HG03103 (cell line): ENCODE data around the gene TEX35.
A peak's percentile ranks its signal among the peaks of the same experiment; 100 is the strongest.
"Not testable (repeated sequence)": the region's sequence is repeated elsewhere in the genome, so short reads cannot be mapped to it uniquely, and the experiment has no call there.

Source experiments
- ATAC-seq: cut with Tn5 transposase; IDR thresholded peaks from one replicate; pipeline ENCODE4 v1.9.1; 2021; ENCODE audit warnings: low read depth; ENCODE audit not compliant: unreplicated experiment

Gene TEX35

GRCh38 chr1:178539291-178539690 is 26.4 kb downstream of the TEX35 start:
- no peak for ATAC-seq

DNA sequence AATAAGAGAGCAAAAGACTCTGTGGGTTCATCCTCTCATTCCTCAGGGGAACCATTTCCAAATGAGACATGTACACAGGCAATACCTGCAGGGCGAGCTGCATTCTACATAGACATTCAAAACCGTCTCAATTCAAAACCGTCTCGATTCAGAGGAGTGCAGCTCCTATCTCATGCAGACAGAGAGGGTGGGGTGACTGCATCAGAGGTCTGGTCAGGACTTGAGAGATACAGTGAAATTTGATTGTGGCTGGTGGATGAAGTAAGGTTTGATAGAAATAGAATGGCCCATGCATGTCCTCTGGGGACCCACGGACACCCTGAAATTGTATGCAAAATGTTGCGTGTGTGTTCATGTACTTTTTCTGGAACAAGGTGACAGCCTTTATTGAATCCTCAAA is 27.3 kb downstream of the TEX35 start:
- ATAC-seq: no peak

DNA sequence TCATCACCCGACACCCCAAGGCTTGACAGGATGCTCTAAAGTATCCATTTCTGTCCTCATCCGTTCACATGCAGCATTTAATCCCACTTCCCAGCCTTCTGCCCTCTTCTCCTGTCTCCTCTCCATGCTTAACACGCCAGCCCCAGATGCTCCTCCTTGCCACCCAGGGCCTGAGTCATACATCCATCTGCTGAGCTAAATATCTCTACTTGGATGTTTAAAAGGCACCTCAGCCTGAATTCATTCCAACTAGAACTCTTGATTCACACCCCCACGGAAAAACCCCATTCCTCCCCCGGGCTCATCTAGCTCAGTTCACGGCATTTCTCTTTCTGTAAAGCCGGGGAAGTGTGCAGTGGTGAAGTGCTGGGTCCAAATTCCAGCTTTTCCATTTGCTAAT is 27.7 kb downstream of the TEX35 start:
- ATAC-seq: no peak

- ATAC-seq: no peak
These were observed 28.5 kb downstream of the TEX35 start for GRCh38 chr1:178541379-178541778.

GRCh38 chr1:178541829-178542553 is 29.1 kb downstream of the TEX35 start:
- peak; percentile 38 for ATAC-seq

- peak; percentile 70 for ATAC-seq
These were observed 29.8 kb downstream of the TEX35 start for GRCh38 chr1:178542554-178543289.

DNA sequence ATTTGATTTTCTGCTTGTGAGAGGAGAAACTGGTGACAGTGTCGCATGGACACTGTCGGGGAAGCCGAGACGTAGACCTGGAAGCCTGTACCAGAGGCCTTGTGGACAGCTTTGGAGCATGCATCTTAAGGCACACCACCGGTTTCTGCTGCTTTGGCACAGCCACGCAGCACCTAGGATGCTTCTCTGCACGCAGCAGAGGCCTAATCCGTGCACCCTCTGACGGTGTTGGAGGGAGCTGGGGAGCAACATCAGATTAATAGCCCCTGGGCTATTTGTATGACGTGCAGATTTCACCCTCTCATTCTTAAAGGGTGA is 30.3 kb downstream of the TEX35 start:
- ATAC-seq: peak; percentile 33

GRCh38 chr1:178544531-178544930 is 31.6 kb downstream of the TEX35 start:
- ATAC-seq: no peak

DNA sequence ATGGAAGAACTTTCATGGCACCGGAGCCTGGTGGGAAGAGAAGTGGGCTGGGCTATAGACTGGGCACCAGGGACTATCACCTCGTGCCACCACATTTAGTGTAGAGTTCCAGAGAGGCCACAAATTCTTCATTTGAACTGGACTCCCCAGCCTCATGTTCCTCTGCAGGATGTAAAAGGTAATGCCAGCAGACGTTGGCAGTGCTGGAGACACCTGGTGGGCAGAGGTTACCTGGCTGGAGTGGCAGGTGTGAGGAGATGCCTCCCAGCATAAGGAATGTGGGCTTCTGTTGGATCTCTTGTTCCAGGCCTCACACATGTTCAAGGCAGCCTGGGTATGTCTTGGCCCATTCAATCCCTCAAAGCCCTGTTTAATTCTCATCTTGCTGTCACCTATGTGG is 35.2 kb downstream of the TEX35 start:
- ATAC-seq: no peak

GRCh38 chr1:178551307-178551706 is 38.4 kb downstream of the TEX35 start:
- ATAC-seq: no peak

DNA sequence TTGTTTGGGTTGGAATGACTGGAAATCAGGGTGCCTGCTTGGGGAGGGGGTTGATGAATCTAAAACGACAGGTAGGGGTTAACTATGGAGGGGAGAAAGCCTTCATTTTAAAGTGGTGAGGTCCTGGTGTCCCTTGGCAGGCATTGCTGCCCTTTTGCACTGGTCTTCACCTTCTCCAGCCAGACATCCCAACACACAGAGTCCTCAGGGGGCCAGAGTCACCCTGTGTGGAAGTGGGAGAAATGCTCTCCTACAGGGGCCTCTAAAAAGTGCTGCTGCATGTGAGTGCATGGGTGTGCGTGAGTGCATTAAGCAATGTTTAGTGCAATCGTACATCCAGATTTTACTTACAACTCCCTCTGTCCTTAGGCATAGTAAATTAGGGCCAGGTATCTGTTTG is 39.0 kb downstream of the TEX35 start:
- no peak for ATAC-seq

DNA sequence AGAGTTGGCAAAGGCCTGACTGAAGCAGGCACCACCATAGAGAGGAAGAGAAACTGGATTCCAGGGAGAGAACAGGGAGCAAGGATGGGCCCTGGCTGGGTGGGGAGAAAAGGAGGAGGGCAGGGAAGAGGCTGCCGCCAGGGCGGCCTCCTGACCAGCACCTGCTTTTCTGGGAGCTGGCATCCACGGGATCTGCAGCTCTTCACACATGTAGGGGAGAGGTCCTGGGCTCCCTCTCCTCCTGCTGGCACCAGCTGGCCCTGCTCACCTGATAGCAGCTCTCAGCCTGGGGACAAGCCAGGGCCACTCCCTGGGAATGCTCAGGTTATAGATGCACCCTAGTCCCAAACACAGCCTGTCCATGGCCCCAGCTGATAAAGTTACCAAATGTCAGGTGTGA is 39.9 kb downstream of the TEX35 start:
- ATAC-seq: no peak

GRCh38 chr1:178554351-178554750 is 41.4 kb downstream of the TEX35 start:
- not testable (repeated sequence) for ATAC-seq

DNA sequence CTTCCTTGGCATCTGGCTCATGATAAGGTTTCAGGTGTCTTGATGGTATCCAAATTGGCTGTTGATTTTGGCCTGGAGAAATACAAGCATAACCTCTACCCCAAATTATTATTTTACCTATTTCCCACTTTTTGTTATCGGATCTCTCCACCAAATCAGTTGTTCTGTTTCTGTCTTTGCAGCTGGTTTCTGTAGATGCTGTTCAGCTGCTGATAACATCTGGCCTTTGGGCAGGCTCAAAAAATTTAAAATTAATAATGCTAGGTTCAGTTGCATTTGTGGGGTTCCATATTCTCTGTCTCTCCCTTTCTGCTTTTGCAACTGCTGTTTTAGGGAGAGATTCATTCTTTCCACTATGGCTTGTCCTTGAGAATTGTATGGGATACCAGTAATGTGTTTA is 42.7 kb downstream of the TEX35 start:
- ATAC-seq: not testable (repeated sequence)

- not testable (repeated sequence) for ATAC-seq
These were observed 45.9 kb downstream of the TEX35 start for GRCh38 chr1:178558816-178559215.

DNA sequence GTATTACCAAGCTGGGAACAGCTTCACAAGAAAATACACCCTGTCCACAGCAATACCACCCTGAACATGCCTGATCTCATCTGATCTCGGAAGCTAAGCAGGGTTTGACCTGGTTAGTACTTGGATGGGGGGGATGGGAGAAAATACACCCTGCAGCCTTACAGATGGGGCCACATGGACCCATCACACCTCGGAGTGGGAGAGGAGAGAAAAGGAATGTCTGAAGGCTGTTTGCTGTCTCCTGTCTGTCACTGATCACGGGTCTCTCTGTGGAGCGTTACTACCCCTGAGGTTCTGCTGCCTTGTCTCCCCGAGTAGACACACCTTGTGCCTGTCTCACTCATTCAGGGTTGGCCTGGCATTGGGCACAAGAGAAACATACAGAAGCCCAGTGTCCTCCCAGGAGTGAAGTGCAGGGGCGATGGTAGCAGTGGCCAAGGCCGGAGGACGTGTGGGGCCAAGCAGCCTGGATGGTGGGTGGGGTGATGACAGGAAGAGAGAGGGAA is 48.0 kb downstream of the TEX35 start:
- no peak for ATAC-seq

GRCh38 chr1:178563099-178563820 is 50.4 kb downstream of the TEX35 start:
- ATAC-seq: no peak

- ATAC-seq: no peak
These were observed 51.3 kb downstream of the TEX35 start for GRCh38 chr1:178564086-178564782.

DNA sequence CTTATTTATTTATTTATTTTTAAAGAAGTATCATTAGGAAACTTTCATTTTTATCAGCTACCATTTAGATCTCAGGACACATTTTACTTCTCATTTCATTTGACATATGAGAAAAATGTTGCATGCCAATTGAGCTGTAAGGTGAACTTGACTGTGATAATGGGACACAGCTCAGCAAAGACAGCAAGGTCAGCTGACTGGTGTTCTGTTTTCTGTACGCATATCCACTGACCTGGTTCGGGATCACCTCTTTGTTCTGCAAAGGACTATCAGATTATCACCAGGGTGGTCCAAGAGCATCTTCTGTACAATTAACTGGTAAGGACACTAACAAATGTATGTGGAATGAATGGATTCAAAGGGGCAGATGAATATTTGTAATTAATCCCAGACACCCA is 51.9 kb downstream of the TEX35 start:
- no peak for ATAC-seq

GRCh38 chr1:178565586-178565985 is 52.7 kb downstream of the TEX35 start:
- ATAC-seq: no peak

DNA sequence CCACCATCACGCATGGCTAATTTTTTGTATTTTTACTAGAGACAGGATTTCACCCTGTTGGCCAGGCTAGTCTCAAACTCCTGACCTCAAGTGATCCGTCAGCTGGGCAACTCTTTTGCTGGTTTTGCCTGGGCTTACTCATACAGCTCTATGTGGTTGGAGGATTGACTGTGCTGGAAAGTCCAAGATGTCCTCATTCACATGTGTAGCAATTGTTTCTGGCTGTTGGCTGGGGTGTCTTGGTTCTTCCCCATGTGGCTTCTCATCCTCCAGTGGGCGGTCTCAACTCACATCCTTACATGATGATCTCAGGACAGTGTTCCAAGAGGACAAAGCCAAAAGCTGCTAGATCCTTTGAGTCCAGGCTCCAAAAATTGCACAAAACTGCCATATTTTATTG is 53.3 kb downstream of the TEX35 start:
- no peak for ATAC-seq
